A549 (cell line): ENCODE data around the gene MAML3. TPM values are rescaled to one million over a fixed set of nuclear protein-coding genes. Genes with fewer than 3 reads are reported as not detected.

ENCODE experiments used
- ATAC-seq, 2 experiments: fragments of 200-7000 bp in 1 of 2; fragments of >200 bp in 1 of 2; cut with Nextera tagmentation in 1 of 2; cut with Tn5 transposase in 1 of 2; 3 replicates each; pipeline versions ENCODE4 v1.8.0 to v1.9.1; 2018 to 2020; ENCODE audit warnings: mild to moderate bottlenecking in 1 of 2, moderate library complexity in 1 of 2
- CTCF ChIA-PET: fragments of 300-600 bp; sonication (Branson Sonifier 250); formaldehyde crosslinking; extraction: SDS; loops from one replicate; lab custom pipeline; 2021; ENCODE audit warnings: antibody characterized with exemption, inconsistent platforms; lab: Yijun Ruan, JAX
- POLR2A ChIA-PET: fragments of 350-600 bp; formaldehyde crosslinking; extraction: SDS; loops from one replicate; lab custom pipeline; 2021; ENCODE audit warnings: antibody characterized with exemption, inconsistent platforms; lab: Yijun Ruan, JAX
- DNase-seq, 2 experiments: peaks; one replicate each; pipeline versions ENCODE4 v3.0.0 to v3.0.0-alpha.2; 2011 to 2016; ENCODE audit warnings: low read depth in 1 of 2, low spot score in 1 of 2
- FAIRE-seq: peaks from 2 replicates; lab custom pipeline; 2011; peaks lifted over from hg19 to GRCh38; lab: Jason Lieb, UNC
- H3K27ac ChIP-seq, 2 experiments: fragments of >200 bp; sonication (Bioruptor Twin); formaldehyde crosslinking; 3 replicates each; pipeline ENCODE4 v1.5.1; 2016 to 2017
- H3K4me1 ChIP-seq: fragments of >200 bp; sonication (Bioruptor Twin); formaldehyde crosslinking; 3 replicates; pipeline ENCODE4 v1.6.1; 2016
- H3K4me2 ChIP-seq: fragments of >200 bp; sonication (Bioruptor Twin); formaldehyde crosslinking; 3 replicates; pipeline ENCODE4 v1.6.1; 2016
- H3K4me3 ChIP-seq: fragments of >200 bp; sonication (Bioruptor Twin); formaldehyde crosslinking; 3 replicates; pipeline ENCODE4 v1.5.1; 2016
- H3K9me3 ChIP-seq: fragments of >200 bp; sonication (Bioruptor Twin); formaldehyde crosslinking; 3 replicates; pipeline ENCODE4 v1.6.1; 2016
- ATOH8 ChIP-seq: fragments of 250-450 bp; sonication (Bioruptor Pico); IDR thresholded peaks from 2 replicates; pipeline ENCODE4 v1.5.0; 2020; ENCODE audit warnings: low read depth, mild to moderate bottlenecking, moderate library complexity
- BCL3 ChIP-seq: fragments of >200 bp; sonication (Bioruptor Twin); formaldehyde crosslinking; IDR thresholded peaks from 3 replicates; pipeline ENCODE4 v1.6.1; 2016
- CBX2 ChIP-seq: fragments of 200-600 bp; sonication (generic); IDR thresholded peaks from 2 replicates; pipeline ENCODE4 v1.6.1; 2016; ENCODE audit warnings: low read depth, mild to moderate bottlenecking, borderline replicate concordance
- CEBPB ChIP-seq, 2 experiments: fragments of >200 bp in 1 of 2; sonication (Bioruptor Twin) in 1 of 2; formaldehyde crosslinking in 1 of 2; IDR thresholded peaks; 2 replicates each; pipeline ENCODE4 v1.6.1; 2012 to 2016
- CHD2 ChIP-seq: fragments of 150-350 bp; IDR thresholded peaks from 2 replicates; pipeline ENCODE4 v1.6.1; 2014; ENCODE audit warnings: low read length; ENCODE audit not compliant: partially characterized antibody
- CHD4 ChIP-seq: fragments of 200-600 bp; sonication (generic); IDR thresholded peaks from 2 replicates; pipeline ENCODE4 v1.6.1; 2016; ENCODE audit warnings: antibody characterized with exemption, mild to moderate bottlenecking, borderline replicate concordance
- CTCF ChIP-seq: fragments of >200 bp; sonication (Bioruptor Twin); formaldehyde crosslinking; IDR thresholded peaks from 3 replicates; pipeline ENCODE4 v1.5.1; 2016
- ELK1 ChIP-seq: fragments of 150-350 bp; IDR thresholded peaks from 2 replicates; pipeline ENCODE4 v1.6.1; 2014; ENCODE audit warnings: low read depth, mild to moderate bottlenecking, low read length
- ESRRA ChIP-seq: fragments of 150-350 bp; IDR thresholded peaks from 2 replicates; pipeline ENCODE4 v1.6.1; 2014; ENCODE audit warnings: mild to moderate bottlenecking, low read length, borderline replicate concordance
- FOSB ChIP-seq: fragments of 250-450 bp; sonication (Bioruptor Pico); IDR thresholded peaks from 2 replicates; pipeline ENCODE4 v1.5.0; 2020; ENCODE audit warnings: mild to moderate bottlenecking, moderate library complexity
- FOSL2 ChIP-seq, 2 experiments: fragments of 450-650 bp in 1 of 2; fragments of >200 bp in 1 of 2; sonication (Bioruptor Twin) in 1 of 2; formaldehyde crosslinking; IDR thresholded peaks; 2 replicates each; pipeline versions ENCODE4 v1.5.0 to v1.6.1; 2016 to 2020; ENCODE audit warnings: mild to moderate bottlenecking in 1 of 2, moderate library complexity in 1 of 2
- HEYL ChIP-seq: fragments of 250-450 bp; sonication (Bioruptor Pico); IDR thresholded peaks from 2 replicates; pipeline ENCODE4 v1.8.0; 2021; ENCODE audit warnings: mild to moderate bottlenecking, moderate library complexity
- HOXA7 ChIP-seq: fragments of 250-450 bp; sonication (Bioruptor Pico); IDR thresholded peaks from 2 replicates; pipeline ENCODE4 v1.5.0; 2020; ENCODE audit warnings: mild to moderate bottlenecking, moderate library complexity
- HOXB13 ChIP-seq: fragments of 250-450 bp; sonication (Bioruptor Pico); IDR thresholded peaks from 2 replicates; pipeline ENCODE4 v1.5.0; 2020; ENCODE audit warnings: low read depth, mild to moderate bottlenecking, moderate library complexity
- KDM1A ChIP-seq: fragments of 200-600 bp; sonication (generic); IDR thresholded peaks from 2 replicates; pipeline ENCODE4 v1.6.1; 2016; ENCODE audit warnings: low read depth, mild to moderate bottlenecking
- MAFK ChIP-seq: fragments of 450-650 bp; IDR thresholded peaks from 2 replicates; pipeline ENCODE4 v1.6.1; 2014; ENCODE audit not compliant: partially characterized antibody
- NFE2L2 ChIP-seq: fragments of 150-350 bp; conservative IDR thresholded peaks from 2 replicates; pipeline ENCODE4 v1.6.1; 2014; ENCODE audit warnings: low read length
- NR3C1 ChIP-seq: fragments of >200 bp; sonication (Bioruptor Twin); formaldehyde crosslinking; IDR thresholded peaks from 3 replicates; pipeline ENCODE4 v1.6.1; 2017
- PBX3 ChIP-seq: IDR thresholded peaks from 2 replicates; pipeline ENCODE4 v1.6.1; 2012
- PHF8 ChIP-seq: fragments of 200-600 bp; sonication (generic); IDR thresholded peaks from 2 replicates; pipeline ENCODE4 v1.6.1; 2016; ENCODE audit warnings: low read depth, mild to moderate bottlenecking, antibody characterized with exemption, moderate library complexity, borderline replicate concordance
- RCOR1 ChIP-seq: fragments of 150-350 bp; IDR thresholded peaks from 2 replicates; pipeline ENCODE4 v1.6.1; 2014; ENCODE audit warnings: antibody characterized with exemption, low read length, low read depth
- RFX5 ChIP-seq: fragments of 450-650 bp; IDR thresholded peaks from 2 replicates; pipeline ENCODE4 v1.7.1; 2014; ENCODE audit warnings: antibody characterized with exemption, mild to moderate bottlenecking, moderate library complexity
- RNF2 ChIP-seq: fragments of 200-600 bp; sonication (generic); IDR thresholded peaks from 2 replicates; pipeline ENCODE4 v1.6.1; 2016; ENCODE audit warnings: low read depth, mild to moderate bottlenecking, antibody characterized with exemption, moderate library complexity, borderline replicate concordance
- TP53 ChIP-seq: fragments of 250-450 bp; sonication (Bioruptor Pico); IDR thresholded peaks from 2 replicates; pipeline ENCODE4 v1.5.0; 2021; ENCODE audit warnings: mild to moderate bottlenecking, moderate library complexity
- ZFP36 ChIP-seq: fragments of 450-650 bp; IDR thresholded peaks from 2 replicates; pipeline ENCODE4 v1.6.1; 2014; ENCODE audit warnings: borderline replicate concordance; ENCODE audit not compliant: partially characterized antibody
- WGBS: methylation state at CpG from one replicate; pipeline ENCODE4 v1.1.6; 2017; ENCODE audit errors: missing lambda C conversion rate; 5-methylcytosine and 5-hydroxymethylcytosine counted together
- polyA plus RNA-seq, 4 experiments: library from polyadenylated mRNA; depleted of rRNA in 3 of 4; stranded (reverse); fragments of >200 nt; fragmentation: RNase III in 1 of 4; extraction: RNeasy Plus Mini Kit Qiagen cat#74134 plus additional on column Dnase treatment in 1 of 4; gene quantifications; 2 replicates in 3 of 4; 3 replicates in 1 of 4; pipeline ENCODE4 v1.2.3, GENCODE V29; 2011 to 2017

The MAML3 gene
- polyA plus RNA-seq, 2 of the 4 experiments (the other 2 are of a cell fraction), result 9.0 to 22.2 TPM

- no peak for ATAC-seq
- H3K27ac ChIP-seq, result no peak overlapping the region
Measured at GRCh38 chr4:139986689-139987501, 167.1 kb downstream of the MAML3 start.

GRCh38 chr4:139986106-139986505 lies 167.9 kb downstream of the MAML3 start:
- H3K4me3 ChIP-seq, result no peak overlapping the region
- 71% methylated on average over 5 of the region's 5 CpGs for WGBS
- POLR2A ChIA-PET, result no interaction called here
- no peak overlapping the region for H3K27ac ChIP-seq
- H3K9me3 ChIP-seq, result no peaks in the 10 kb centered on the region
- ATAC-seq, result no peak
- no peak for FAIRE-seq
- H3K4me1 ChIP-seq, result peaks cover 19% of the 10 kb centered on the region
- CTCF ChIA-PET, result no interaction called here
- DNase-seq, result no peak
- no peak overlapping the region for H3K4me2 ChIP-seq
- no peak for TF ChIP-seq FOSL2 (IDR thresholded peaks at IDR 0.05)
- no peak for TF ChIP-seq FOSL2 (CRISPR knock-in tag; IDR thresholded peaks at IDR 0.05)
- no peak for TF ChIP-seq HEYL (CRISPR knock-in tag)
- no peak for TF ChIP-seq RCOR1
- no peak for TF ChIP-seq NFE2L2
- no peak for TF ChIP-seq RNF2
- no peak for TF ChIP-seq ELK1
- TF ChIP-seq BCL3, result no peak
- TF ChIP-seq CHD4, result no peak
- TF ChIP-seq CHD2, result no peak
- TF ChIP-seq ATOH8 (CRISPR knock-in tag), result no peak

More at GRCh38 chr4:139986689-139987501, 167.1 kb downstream of the MAML3 start:
- H3K4me3 ChIP-seq, result no peak overlapping the region
- TF ChIP-seq RCOR1, result no peak
- TF ChIP-seq TP53, result no peak
- TF ChIP-seq NFE2L2, result no peak
- TF ChIP-seq RFX5, result no peak
- no peak for TF ChIP-seq KDM1A
- no peak for TF ChIP-seq HOXB13 (CRISPR knock-in tag)
- TF ChIP-seq PHF8, result no peak
- no peak for TF ChIP-seq RNF2
- no peak for TF ChIP-seq ZFP36
- TF ChIP-seq ELK1, result no peak
- no peak for TF ChIP-seq MAFK
- no peak for TF ChIP-seq ESRRA
- no peak for TF ChIP-seq CBX2
- no peak for TF ChIP-seq FOSB (CRISPR knock-in tag)
- TF ChIP-seq CTCF, result no peak
- TF ChIP-seq HOXA7, result no peak
- no peak for TF ChIP-seq PBX3
- no peak for TF ChIP-seq NR3C1
- no peak for TF ChIP-seq CEBPB (IDR thresholded peaks at IDR 0.05)
- peaks cover 19% of the 10 kb centered on the region for H3K4me1 ChIP-seq
- no peaks in the 10 kb centered on the region for H3K9me3 ChIP-seq
- ChIA-PET CTCF (interaction anchor here (0.7 to 1.6 kb wide), 2 partner anchors 10 to 205 kb away, joined by 3 to 5 read pairs; no protein-coding TSS in a partner anchor), POLR2A (no interaction called here)
- FAIRE-seq, result no peak
- H3K4me2 ChIP-seq, result no peak overlapping the region
- 87% methylated on average over 13 of the region's 13 CpGs for WGBS
- DNase-seq, result no peak
